Fibroblast of skin of scalp (primary cell): ENCODE results near the gene ALDH5A1.

Experiments
- DNase-seq: peaks from one replicate; pipeline ENCODE4 v3.0.0-alpha.2; 2013

ALDH5A1 gene

DNA sequence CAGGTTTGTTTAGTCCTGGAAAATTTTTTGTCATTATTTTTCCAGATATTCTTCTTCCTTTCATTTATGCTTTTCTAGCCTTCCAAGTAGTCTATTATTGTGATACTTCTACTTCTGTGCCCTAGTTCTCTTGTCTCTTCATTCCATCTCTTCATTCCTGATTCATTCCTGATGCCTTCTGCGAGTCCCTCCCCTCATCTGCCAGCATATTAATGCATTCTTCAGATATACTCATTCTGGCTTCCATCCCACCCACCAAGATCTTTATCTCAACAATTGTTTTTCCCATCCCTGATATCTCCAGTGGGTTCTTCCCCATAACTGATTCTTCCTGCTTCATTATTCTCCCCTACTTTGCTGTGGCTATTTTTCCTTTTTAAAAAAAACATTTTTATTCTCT lies 35.2 kb downstream of the ALDH5A1 start:
- no peak for DNase-seq

DNA sequence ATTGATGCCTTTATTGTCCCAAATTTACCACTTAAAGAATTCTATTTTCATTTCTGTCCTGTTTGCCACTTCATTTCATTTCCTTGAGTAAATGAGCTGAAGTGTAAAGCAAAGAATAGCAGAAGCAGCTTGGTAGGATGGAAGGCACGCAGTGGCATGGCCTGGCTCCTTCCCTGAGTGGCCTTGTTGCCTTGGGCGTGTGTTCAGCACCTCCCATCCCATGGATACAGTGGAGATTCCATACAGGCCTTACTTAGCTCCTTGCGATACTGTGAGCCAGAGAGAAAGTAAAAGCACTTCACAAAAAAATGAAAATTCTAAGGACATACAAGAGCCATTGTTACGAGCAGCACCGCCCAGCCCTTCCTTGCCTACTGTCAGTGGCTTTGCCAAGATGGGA lies 39.6 kb downstream of the ALDH5A1 start:
- no peak for DNase-seq

DNA sequence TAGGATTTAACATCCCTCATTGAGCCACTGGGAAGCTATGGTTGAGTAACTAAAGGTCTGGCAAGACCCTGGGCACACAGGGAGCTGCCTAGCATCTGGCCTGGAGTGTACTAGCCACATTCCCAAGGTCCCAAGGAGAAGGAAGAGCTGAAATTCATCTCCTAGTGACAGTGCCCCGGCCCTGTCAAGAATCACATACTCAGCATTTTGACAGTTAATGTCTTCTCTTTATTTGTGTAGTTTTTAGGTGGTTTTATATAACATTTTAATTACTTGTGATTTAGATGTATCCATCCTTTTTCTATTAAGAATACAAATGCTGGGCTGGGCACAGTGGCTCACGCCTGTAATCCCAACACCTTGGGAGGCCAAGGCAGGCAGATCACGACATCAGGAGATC lies 40.4 kb downstream of the ALDH5A1 start:
- no peak for DNase-seq

- DNase-seq: no peak
These were observed 41.7 kb downstream of the ALDH5A1 start for GRCh38 chr6:24536466-24536865.

GRCh38 chr6:24537082-24537699 lies 42.4 kb downstream of the ALDH5A1 start:
- DNase-seq: no peak

- no peak for DNase-seq
These were observed 43.1 kb downstream of the ALDH5A1 start for GRCh38 chr6:24537771-24538385.

- no peak for DNase-seq
These were observed 44.6 kb downstream of the ALDH5A1 start for GRCh38 chr6:24539416-24539815.

GRCh38 chr6:24540197-24540596 lies 45.4 kb downstream of the ALDH5A1 start:
- DNase-seq: no peak

GRCh38 chr6:24543683-24544082 lies 48.9 kb downstream of the ALDH5A1 start:
- DNase-seq: no peak

DNA sequence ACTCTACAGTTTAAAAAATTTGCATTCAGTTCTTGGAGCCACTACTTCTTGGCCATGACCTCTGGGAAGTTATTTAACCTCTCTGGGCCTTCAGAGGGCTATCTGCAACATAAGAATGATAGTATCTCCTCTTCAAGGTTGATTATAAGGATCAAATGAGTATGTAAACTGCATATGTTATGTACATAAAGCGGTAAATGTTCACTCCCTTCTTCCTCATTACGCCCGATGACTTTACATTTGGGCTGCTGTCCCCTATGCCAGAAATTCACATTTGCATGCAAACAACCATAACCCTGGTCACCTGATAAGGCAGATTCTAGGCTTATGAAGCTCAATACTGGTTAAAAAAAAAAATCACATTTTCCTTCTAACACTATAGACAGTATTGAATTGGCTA lies 50.4 kb downstream of the ALDH5A1 start:
- no peak for DNase-seq

DNA sequence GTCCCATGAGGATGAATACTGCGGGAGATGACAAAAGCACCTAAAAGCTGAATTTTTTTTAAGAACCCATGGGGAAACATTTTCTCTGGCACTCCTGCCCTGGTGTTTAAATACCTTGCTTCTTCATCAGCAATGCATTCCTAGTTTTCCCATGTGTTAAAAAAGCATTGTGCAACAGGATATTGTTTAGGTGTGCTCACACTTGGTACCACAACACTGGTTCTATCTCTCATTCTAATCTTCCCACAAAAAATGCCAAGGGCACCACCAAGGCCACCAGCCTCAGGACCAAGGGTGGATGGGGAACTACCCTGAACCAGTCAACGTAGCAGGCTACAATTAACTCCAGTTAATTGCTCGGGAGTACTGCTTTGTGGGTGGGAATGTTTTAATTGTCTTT lies 50.9 kb downstream of the ALDH5A1 start:
- no peak for DNase-seq

DNA sequence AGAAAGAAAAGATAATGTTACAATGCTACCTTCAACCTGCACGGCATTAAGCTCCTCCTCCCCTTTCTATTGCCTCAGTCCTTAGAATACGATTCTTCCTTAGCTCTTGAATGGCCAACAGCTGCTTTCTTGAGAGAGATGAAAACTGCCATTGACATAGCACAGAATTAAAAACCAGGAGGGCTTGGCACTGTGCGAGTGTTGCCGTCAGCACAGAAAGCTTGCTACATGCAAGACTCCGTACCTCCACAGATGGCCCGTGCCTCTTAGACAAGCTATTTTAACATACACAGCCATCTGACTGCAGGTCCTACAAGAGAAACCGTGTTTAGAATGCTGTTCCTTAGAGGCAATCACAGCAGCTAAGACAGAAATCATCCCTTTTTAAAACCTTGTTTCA lies 51.7 kb downstream of the ALDH5A1 start:
- no peak for DNase-seq

GRCh38 chr6:24547243-24547642 lies 52.5 kb downstream of the ALDH5A1 start:
- DNase-seq: no peak

DNA sequence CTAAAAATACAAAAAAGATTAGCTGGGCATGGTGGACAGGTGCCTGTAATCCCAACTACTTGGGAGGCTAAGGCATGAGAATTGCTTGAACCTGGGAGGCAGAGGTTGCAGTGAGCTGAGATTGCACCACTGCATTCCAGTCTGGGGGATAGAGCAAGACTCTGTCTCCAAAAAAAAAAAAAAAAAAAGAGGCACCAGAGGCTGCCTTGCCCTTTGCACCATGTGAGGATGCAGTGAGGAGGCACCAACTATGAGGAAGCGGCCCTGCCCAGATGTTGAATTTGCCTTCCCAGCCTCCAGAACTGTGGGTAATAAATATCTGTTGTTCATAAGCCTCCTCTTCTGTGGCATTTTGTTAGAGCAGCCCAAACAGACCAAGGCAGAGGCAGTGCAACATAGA lies 54.4 kb downstream of the ALDH5A1 start:
- DNase-seq: no peak

GRCh38 chr6:24549674-24550353 lies 55.0 kb downstream of the ALDH5A1 start:
- no peak for DNase-seq

GRCh38 chr6:24551139-24551538 lies 56.4 kb downstream of the ALDH5A1 start:
- no peak for DNase-seq

- no peak for DNase-seq
These were observed 59.7 kb downstream of the ALDH5A1 start for GRCh38 chr6:24554474-24554873.

DNA sequence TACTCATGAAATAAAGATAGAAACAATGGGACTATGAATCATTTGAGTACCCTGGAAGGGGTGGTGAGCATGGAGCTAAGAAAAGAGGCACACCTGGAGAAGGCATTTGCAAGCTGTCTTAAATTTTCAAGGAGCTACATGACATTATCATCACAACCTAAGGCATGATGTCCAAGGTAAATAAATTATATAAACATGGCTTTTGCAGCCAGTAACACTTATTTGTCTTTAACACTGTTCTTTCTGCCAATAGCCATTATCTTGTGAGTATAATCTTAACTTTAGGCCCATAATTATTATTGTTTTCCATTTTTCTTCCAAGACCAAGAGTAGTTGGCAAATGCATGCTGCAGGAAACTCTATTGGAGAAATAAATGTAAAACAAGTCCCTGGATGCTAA lies 63.7 kb downstream of the ALDH5A1 start:
- no peak for DNase-seq

- DNase-seq: no peak
These were observed 69.3 kb downstream of the ALDH5A1 start for GRCh38 chr6:24564081-24564480.

- DNase-seq: no peak
These were observed 70.4 kb downstream of the ALDH5A1 start for GRCh38 chr6:24565196-24565595.

DNA sequence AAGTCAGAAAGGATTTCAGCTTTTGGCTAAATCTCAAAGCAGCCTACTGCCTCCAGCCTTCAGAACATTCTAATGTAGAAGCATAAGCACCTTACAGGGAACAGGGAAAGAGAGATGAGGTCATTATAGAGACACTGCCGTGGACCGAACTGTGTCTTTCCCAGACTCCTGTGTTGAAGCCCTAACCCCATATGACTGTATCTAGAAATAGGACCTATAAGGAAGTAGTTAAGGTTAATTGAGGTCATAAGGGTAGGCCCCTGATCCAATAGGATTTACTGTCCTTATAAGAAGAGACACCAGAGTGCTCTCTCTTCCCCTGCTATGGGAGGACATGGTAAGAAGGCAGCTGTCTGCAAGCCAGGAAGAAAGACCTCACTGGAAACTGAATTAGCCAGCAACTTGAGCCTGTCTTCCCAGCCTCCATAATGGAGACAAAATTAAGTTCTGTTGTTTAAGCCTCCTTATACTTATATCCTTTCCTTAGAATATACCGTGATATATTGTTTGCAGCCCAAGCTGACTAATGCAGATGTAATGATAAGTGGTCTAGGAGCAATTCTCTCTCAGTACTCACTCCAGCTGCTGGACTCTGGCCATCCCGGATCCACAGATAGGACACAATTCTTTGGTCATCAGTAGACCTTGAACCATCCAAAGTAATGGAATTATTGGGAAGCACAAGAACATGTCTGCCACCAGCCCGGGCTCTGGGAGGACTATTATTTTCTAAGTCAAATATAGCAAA lies 71.4 kb downstream of the ALDH5A1 start:
- DNase-seq: no peak

DNA sequence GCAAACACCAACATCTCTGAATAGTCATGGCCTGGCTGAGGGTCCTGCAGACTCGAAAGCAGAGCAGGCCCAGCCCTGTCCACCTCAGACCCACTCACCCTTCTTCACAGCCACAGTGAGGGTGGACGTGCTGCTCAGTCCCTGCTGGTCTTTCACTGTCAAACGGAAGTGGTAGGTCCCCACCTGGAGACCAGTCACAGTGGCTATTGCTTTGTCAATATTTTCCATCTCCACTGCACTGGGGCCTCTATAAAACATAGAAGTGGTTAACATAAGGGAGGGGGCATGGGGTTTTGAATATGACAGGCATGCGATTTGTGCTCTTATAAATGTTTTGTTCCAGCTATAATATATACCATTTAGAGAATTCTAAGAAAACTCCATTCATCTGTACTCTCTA lies 73.9 kb downstream of the ALDH5A1 start:
- no peak for DNase-seq

DNA sequence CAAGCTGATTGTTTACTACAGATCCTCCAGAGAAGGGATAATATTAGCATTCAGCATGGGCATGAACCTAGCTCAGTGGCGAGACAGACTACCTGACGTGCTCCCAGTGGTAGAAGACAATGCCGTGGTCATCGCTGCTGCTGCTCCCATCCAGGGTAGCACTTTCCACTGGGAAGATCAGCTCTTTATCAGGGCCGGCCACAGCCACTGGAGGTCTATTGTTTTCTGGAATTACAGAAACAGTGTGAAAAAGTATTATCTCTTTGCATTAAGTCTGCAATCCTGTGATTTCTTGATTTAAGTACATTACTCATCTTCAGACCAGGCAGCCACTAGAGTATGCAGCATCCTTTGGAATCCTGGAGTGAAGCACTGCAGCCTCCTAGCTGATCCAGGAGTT lies 75.0 kb downstream of the ALDH5A1 start:
- DNase-seq: no peak

DNA sequence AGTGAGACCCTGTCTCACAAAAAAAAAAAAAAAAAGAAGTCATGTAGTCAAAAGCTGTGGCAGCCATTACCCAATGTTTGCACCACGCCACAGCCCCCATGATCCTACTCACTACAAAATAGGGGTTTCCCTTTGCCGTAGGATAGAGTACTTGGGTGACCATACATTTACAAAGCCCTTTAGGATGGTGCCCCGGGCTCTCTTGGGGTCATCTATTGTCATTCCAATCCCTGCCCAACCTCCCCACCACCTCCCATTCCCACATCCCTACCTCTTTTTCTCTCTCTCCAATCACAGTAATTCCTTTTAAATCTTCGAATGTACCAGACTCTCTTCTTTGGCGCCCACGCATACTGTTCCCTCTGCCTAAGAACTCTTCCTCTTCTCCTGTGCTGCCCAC lies 76.6 kb downstream of the ALDH5A1 start:
- no peak for DNase-seq
